LoVo (cell line): ENCODE data around the gene EEFSEC.
A peak's percentile ranks its signal among the peaks of the same experiment; 100 is the strongest.
"Not testable (repeated sequence)": the region's sequence is repeated elsewhere in the genome, so short reads cannot be mapped to it uniquely, and the experiment has no call there.

Source experiments
- DNase-seq: peaks from one replicate; pipeline ENCODE4 v3.0.0-alpha.2; 2016; ENCODE audit warnings: low spot score

The EEFSEC gene

DNA sequence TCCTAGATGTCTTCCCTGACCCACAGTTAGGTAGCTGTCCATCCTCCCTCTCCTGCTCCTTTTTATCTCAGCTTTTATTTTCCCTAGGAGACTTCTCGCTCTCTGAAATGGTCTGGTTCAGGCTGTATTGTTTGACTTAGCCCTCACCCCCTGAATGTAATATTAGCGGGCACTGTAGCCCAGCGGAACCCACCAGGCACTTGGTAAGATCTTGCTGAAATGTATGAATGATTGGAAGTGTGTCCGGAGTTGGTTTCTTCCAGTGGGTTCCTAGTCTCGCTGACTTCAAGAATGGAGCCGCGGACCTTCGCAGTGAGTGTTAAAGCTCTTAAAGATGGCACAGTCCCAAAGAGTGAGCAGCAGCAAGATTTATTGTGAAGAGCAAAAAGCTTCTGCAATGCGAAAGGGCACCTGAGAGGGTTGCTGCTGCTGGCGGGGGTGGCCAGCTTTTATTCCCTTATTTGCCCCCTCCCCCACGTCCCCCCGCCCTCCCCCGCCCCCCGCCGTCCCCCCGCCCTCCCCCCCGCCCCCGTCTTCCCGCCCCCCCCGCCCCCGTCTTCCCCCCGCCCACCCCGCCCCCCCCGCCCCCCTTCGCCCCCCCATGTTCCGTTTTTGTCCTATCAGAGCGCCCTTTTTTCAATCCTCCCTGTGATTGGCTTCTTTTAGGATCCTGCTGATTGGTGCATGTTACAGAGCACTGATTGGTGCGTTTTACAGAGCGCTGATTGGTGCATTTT, 694 bp upstream of the EEFSEC start:
- peak; percentile 69 for DNase-seq

DNA sequence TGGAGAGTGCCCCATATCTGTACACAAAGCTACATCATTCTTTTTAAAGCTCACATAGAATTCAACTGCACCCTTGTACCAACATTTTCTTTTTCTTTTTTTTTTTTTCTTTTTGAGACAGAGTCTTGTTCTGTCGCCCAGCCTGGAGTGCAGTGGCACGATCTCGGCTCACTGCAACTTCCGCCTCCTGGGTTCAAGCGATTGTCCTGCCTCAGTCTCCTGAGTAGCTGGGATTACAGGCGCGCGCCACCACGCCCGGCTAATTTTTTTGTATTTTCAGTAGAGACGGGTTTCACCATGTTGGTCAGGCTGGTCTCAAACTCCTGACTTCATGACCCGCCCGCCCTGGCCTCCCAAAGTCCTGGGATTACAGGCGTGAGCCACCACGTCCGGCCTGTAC, 1.1 kb downstream of the EEFSEC start:
- not testable (repeated sequence) for DNase-seq

DNA sequence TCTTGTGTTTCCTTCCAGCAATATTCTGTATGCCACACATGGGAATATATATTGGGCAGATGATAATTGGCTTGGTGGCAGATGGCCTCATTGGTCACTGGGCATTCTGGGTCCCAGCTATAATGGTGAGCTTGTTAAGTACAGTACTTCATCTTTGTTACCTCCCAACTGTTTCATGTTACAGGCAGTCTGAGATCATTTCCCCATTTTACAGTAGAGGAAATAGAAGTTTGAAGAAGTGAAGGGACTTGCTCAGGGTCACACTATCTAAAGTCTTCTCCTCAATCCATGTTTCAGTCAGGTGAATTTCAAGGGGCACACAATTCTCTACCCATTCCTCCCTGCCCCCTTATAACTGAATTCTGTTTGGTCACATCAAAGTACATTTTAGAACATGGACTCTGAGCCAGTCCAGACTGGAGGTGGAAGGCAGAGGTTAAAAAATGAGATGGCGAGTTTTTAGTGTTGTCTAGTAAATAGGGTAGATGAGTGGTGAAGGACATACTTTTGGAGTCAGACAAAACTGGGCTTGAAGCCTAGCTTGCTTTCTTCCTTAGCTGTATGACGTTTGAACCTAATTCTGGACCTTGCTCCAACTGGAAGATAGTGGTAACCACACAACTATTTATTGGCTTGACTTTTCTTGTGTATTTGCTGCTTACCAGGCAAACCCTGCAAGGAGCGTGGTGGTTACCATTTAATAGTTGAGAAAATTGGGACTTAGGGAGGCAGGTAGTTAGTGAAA, 2.5 kb downstream of the EEFSEC start:
- no peak for DNase-seq

DNA sequence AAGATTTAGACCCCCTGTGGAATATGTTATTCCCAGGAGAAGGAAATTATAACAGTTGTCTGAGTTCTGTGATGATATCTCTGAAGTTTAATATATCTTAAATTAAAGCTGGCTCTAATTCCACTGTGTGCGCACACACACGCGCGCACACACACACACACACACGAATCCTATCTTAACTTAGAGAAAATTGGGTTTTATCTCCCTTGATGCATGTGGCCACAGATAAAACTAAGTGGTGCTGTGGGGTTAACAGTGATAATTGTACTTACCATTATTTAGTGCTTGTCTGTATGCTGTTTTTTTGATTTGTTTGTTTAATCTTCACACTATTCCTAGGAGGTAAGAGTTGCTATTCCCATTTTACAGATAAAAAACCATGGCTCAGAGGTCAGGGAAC, 7.4 kb downstream of the EEFSEC start:
- DNase-seq: no peak

DNA sequence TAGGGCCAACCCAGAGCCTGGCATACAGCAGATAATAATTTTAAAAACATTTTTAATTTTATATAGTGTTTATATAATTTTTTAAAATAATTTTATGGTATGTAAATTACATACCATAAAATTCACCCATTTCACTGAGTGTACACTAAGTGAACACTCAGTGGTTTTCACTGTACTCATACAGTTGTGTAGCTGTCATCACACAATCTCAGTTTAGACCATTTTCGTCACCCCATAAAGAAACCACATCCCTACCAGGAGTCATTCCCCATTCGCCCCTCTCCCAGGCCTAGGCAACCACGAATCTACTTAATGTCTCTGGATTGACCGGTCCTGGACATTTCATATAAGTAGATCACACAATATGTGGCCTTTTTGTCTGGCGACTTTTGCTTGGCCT, 10.2 kb downstream of the EEFSEC start:
- DNase-seq: no peak

DNA sequence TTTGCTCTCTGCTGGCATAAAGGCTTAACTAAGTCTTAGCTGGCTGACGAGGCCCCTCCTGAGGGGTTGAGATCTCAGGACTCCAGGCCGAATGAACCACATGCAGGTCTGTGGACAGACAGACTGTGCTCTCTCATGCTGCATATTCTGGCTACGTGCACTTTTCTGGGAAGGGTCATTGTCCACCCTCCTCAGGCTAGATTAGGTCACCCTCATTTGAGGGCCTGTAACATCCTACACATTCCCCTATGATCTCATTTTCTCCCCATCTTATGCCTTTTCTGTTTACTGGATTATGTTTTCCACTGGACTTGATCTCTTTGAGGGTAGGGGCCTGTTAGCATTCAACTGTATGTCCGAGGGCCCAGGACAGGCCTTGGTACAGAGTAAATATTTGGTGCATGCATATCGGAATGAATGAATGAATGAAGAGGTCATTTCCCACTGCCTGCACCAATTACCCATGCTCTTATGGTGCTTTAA, 13.7 kb downstream of the EEFSEC start:
- DNase-seq: no peak

DNA sequence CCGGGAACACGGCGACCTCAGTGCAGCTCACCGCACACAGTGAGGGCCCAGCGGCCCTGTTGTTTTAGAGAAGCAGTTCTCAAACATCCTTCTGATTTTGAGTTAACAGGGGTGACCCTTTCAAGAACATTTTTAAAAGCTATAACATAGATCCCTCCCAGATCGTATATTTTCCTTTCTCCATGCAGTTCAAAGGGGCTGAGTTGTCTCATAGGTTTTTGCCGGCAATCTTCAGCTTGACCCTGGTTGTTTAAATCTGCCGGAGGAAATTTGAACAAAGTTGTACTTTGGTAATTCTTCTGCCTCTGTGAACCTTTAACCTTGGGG, 14.3 kb downstream of the EEFSEC start:
- no peak for DNase-seq

DNA sequence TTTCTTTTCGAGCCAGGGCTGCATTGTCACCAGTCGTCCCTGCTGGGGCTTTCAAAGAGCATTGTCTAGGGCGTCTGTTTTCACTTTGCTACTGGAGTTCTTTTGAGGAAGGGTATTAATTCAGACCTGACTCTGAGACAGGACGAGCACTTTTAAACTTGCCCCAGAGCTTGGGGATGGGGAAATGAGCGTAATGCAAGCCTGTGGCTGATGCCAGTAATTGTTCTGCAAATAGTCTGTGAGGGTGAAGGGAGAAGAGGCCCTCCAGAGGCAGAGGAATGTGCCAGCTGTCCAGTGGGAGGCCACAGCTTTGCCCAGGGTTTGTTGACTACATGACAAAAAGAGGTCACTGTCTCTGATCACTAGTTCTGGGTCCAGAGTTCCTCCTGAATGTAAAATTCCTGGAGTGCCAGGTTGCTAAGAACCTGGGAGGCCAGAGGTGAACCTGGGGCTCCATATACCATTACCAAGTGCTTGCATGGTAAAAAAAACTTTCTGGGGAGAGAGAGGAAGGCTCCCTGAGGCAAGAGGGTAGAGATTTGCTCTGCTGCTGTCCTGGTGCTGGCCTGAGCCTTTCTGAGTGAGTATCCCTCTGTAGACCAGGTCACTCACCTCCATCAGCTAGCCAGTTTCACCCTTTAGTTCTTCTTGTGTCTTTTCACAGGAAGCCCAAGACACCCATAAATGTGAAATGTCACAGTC, 14.8 kb downstream of the EEFSEC start:
- no peak for DNase-seq

DNA sequence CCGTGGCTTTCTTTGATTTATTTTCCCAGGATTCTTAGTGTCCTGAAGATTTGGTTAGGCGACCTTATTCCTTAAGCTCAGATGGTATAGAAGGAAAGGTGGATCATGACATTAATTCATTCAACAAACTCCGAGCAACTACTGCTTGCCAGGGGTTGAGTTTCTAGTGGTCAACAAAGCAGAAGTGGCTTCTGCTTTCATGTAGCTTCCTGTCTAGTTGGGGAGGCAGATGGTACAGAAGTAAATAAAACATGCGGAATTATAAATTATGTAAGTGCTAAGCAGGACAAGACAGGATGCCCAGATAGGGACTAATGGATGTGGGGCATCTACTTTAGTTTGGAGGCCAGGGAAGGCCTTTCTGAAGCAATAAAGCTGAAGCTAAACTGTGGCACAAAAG, 15.6 kb downstream of the EEFSEC start:
- no peak for DNase-seq

DNA sequence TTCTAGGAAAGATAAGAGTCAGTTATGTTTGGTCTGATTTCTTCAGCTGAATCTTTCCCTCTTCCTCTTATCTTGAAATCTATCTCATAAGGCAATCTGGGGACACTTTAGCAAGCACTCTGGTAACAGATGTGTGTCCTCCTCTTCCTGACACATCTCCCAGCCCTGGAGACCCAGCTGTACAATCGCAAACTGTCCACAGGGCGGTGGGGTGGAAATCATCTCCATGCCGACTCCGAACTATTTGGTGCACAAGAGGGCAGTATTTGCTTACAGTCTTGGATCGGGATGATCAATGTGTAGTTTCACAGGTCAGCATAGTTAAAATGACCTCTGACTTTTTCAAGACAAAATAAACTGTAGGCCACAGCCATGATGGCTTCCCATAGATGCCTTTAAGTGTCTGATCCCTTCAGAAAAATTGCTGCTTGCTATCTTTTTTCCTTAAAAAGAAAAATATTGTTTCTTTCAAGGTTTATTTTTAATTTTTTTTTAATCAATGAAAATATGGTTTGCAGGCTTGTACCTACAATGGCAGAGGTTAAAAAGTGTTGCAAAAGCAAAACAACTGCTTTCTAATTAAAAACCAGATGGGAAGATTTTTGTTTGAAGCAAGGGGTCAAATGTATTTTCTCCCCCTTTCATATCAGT, 17.7 kb downstream of the EEFSEC start:
- DNase-seq: peak; percentile 2

DNA sequence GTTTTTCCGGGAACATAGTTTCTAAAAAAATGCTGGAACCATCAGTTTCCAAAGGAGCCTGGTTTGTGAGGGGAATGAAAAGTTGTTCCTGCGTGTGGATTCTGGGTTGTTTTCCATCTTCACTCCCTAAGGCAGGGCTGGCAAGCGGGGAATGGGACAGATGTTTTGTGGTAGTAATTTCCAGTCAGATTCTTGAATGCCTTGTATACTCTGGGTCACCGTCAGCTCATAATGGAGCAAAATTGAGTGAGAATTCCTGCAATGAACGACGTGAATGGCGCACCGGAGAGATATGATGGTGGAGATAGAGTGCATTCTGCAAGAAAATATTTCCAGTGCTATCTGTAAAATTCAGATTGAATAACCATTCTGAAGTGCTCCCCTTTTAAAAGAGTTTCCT, 19.9 kb downstream of the EEFSEC start:
- no peak for DNase-seq

DNA sequence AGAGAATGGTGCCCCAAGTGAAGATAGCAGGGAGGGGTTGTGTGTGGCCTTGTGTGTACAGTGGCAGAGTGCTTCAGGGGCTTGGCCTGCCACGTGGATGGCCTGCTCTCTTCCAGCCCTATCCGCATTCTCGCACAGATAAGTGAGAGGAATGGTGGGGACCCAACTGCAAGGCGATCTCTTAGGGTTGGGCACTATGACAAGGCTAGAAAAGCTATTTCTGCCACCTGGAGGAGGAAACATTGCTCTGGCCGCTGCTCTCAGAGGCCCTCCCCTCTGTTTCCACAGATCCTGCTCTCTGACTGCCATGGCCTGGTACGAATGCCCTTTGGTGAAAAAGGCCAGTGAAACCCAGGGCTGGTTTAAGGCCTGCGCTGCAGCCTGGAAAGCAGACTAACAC, 20.6 kb downstream of the EEFSEC start:
- no peak for DNase-seq

DNA sequence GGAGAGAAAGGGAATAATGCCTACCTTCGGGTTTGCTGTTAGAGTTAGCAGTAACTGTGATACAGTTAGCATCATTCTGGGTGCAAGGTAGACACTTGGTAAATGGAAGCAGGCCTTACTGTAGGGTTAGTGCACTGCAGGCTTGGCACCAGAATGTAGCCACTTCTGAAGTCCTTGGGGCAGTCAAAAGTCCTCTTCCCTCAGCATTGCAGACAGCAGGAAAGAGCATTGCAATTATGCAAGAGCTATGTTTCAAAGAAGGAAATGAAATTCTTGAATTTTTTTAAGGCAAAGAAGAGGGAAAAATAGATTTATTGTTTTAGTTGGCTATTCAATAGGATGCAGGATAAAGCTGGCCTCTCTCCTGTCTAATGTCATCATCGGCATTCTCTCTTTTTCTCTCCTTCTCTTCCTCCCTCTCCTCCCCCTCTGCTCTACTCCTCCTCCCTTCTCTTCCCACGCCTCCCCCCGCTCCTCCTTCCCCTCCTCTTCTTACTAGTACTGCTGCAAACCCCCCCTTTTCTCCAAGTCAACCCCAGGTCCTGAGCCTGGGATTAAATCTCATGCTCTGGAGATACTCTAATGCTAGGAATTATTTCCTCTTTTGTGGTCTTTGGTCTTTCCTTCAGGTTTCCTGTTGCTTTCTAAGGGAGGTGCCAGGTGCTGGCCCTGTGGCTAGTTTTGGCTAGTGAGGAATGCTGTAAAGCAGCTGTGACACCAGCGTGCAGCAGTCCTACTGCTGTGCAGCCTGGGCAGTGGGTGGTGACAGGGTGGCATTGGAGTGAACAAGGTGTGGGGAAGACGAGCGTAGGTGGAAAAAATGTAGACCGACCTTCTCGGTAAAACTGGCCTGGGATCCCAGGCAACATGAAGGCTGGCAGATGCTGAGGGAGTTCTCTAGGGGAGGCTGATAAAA, 21.7 kb downstream of the EEFSEC start:
- DNase-seq: no peak

DNA sequence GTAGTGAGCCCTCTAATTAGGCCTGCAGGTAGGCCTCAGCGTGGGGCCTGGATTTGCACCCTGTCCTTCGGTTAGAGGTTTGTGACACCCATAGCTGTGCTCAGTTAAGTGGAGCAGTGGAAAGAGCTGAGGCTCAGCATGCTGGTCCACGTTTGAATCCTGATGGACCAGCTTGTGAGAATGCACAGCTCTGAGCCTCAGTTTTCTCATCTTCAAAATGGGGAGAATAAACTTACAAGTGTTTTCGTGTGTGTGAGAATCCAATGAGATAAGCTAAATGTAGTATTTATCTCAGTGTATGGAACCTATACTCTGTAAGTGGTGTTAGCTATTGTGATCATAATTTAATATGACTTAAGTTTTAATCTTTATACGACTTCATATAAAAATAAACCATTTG, 22.5 kb downstream of the EEFSEC start:
- no peak for DNase-seq

DNA sequence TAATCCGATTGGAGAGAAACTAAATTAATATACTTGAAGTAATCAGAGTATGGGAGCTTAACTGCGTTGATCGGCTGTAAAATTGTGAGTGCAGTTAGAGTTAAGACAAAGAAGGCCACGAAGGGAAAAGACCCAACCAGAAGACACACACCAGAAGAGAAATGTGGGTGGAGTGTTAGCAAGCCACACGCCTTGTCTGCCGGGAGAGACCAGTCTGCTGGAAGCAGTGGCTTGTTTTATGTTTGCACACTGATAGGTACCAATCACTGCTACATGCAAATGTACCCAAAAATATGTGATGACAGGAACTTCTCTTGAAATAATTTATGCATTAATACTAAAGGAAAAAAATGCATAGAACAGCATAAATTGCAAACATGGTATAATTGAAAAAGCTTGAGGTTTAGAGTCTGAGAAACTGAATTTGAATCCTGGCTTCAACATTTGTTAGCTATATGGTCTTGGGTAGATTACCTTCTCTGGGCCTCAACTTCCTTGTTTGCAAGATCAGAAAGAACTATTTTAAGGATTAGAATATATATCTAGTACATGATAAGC, 23.1 kb downstream of the EEFSEC start:
- no peak for DNase-seq

DNA sequence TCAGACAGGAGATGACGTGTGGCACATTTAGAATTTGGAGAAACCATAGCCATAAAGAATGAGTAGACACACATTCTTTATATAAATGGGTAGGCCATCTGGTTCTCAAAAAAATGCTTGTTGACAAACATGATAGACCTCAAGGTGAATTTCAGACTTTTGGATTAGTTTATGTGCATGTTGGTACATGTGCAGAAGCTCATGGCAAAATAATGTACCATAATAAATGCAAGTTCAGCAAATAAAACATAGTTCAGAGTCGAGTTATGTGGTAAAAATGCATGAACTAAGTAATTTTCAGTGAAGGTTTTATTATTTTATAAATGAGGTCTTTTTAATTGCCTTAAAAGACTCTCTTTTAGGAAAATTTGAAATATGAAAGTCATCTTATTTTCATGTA, 24.6 kb downstream of the EEFSEC start:
- no peak for DNase-seq

DNA sequence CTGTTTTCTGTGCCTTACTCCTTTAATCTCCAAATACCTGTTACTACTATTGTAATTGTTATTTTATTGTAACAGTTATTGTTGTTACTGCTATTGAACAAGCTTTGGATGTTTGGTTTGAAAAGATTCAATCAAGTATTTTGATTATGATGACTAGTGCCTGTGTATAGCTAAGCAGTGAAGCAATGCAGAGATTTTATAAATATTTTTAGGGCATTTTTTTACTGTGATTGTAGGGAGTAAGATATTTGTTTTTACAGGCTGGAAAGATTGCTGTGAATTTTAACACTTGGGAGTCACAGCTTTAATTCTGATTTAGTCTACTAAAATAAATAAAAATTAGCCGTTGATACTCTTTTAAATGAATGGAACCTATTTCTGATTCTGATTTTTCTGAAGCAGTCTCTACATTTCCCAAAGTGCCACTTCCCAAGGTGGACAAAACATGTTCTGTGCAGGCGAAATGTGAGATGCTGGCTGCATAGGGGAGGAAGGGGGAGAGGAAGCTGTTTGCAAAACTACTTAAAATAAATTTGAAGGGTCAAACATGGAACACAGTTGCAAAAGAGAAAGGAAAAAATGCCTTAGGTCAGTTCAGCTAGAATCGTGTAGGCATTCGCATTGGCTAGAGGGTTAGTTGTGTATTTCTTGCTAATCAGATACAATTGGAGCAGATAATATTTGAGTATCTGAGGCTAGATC, 25.7 kb downstream of the EEFSEC start:
- no peak for DNase-seq

DNA sequence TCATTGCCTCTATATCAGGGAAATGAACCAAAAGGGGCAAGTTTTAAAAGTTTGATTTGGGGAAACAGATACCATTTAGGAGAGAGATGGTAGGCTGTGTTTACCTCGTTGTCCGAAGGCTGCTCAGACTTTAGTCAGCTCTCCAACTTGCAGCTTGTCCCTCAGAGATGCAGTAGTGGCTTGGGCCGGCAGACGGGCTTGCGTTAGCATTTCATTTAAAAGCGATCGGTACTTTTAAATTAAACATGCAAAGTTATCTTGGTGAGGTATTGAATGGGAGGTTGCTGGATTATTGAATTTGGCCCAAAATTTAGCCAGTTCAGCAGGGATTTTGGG, 26.2 kb downstream of the EEFSEC start:
- no peak for DNase-seq

DNA sequence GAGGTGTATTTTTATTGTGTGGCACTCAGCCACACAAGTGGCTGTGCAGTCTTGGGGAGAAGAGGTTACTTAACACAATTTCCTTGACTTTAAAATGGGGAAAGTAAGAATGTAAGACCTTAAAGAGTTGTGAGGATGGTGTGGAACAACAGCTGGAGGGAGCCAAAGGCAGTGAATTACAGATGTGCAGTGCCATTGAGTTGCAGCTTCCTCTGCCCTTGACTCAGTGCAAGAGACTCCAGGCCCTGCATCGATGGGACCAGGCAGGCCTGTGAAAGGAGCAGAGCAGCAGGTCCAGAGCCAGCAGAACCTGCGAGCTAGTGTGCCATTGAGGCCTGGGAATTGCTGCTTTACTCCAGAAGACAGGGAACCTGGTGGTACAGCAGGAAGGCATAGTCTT, 27.2 kb downstream of the EEFSEC start:
- no peak for DNase-seq

DNA sequence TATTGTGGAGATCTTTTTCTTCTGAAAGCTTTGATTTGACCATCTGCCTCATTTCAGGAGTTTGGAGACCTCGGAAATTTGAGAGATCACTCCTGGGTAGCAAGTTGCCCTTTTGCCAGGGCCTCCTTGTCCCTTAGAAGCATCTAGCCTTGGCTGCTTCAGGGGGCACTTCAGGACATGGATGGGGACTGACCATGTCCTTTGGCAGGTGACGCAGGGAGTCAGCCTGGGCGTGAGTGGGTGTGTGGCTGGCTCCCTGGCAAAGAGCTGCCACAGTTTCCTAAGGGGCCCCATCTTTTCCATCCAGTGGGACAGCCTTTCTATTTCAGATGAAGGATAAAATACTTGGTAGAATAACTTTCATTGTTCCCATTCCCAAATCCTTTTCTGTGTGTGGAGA, 27.6 kb downstream of the EEFSEC start:
- no peak for DNase-seq

DNA sequence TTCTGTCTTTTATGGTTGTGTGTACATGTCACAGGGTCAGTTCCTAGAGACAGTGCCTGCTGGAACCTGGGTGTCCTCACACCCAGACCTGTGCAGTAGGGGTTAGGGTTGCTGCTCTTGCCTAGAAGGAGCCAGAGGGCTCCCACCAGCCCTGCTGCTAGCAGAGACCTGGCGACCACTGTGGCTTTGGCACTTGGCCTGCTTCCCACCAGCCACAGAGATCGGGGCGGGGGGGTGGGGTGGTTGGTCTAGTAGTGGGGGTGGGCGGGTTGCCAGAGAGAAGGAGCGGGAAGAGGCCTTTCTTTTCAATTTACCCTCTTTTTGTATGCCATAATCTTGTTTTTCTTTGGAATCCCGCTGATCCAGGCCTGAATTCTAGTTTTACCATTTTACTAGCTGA, 29.4 kb downstream of the EEFSEC start:
- DNase-seq: no peak
